Osteoblast (primary cell): Measurements from ENCODE around the gene LHFPL3. TPM values are rescaled to one million over a fixed set of nuclear protein-coding genes. Genes with fewer than 3 reads are reported as not detected.

Experiments used
- DNase-seq: peaks from one replicate; pipeline ENCODE4 v3.0.0; 2011; ENCODE audit warnings: low spot score, mixed read lengths; ENCODE audit not compliant: insufficient read length; ENCODE audit errors: missing footprints
- H2AFZ ChIP-seq: 2 replicates; pipeline ENCODE4 v1.6.0; 2011; ENCODE audit warnings: mild to moderate bottlenecking, low read length
- H3K27ac ChIP-seq: 2 replicates; pipeline ENCODE4 v1.5.1; 2011; ENCODE audit warnings: mild to moderate bottlenecking, low read depth, low read length, moderate library complexity
- H3K27me3 ChIP-seq: 2 replicates; pipeline ENCODE4 v1.6.0; 2012; ENCODE audit warnings: mild to moderate bottlenecking, control low read depth, inconsistent platforms, low read length, moderate library complexity; ENCODE audit not compliant: insufficient read depth
- H3K36me3 ChIP-seq: 2 replicates; pipeline ENCODE4 v1.5.1; 2011; ENCODE audit warnings: mild to moderate bottlenecking, low read length, control low read depth, moderate library complexity; ENCODE audit not compliant: insufficient read depth
- H3K4me1 ChIP-seq: 2 replicates; pipeline ENCODE4 v1.5.1; 2011; ENCODE audit warnings: mild to moderate bottlenecking, low read length, control low read depth, moderate library complexity; ENCODE audit not compliant: insufficient read depth
- H3K4me2 ChIP-seq: 2 replicates; pipeline ENCODE4 v1.6.0; 2011; ENCODE audit warnings: mild to moderate bottlenecking, low read length; ENCODE audit not compliant: insufficient read depth
- H3K4me3 ChIP-seq: fragments of 200-600 bp; sonication (generic); 3 replicates; pipeline ENCODE4 v1.5.1; 2012; ENCODE audit warnings: mild to moderate bottlenecking, low read length, inconsistent platforms; ENCODE audit not compliant: insufficient read depth
- H3K79me2 ChIP-seq: 2 replicates; pipeline ENCODE4 v1.6.0; 2012; ENCODE audit warnings: mild to moderate bottlenecking, low read length, control low read depth, inconsistent platforms; ENCODE audit not compliant: insufficient read depth
- H3K9me3 ChIP-seq: 2 replicates; pipeline ENCODE4 v1.5.1; 2011; ENCODE audit warnings: low read depth, low read length, control low read depth
- H4K20me1 ChIP-seq: 2 replicates; pipeline ENCODE4 v1.6.0; 2012; ENCODE audit warnings: mild to moderate bottlenecking, low read length, control low read depth; ENCODE audit not compliant: insufficient read depth
- total RNA-seq: library from RNA; depleted of rRNA; stranded (reverse); fragments of >200 nt; gene quantifications from 2 replicates; pipeline ENCODE4 v1.2.3, GENCODE V29; 2012
- TF ChIP-seq, protein P1 (sequence below): IDR thresholded peaks from 2 replicates; pipeline ENCODE4 v1.5.1; 2011; ENCODE audit warnings: mild to moderate bottlenecking, low read depth, low read length, moderate library complexity; ENCODE audit errors: extremely low read depth

Gene LHFPL3
- total RNA-seq, 1 donor: not detected

DNA sequence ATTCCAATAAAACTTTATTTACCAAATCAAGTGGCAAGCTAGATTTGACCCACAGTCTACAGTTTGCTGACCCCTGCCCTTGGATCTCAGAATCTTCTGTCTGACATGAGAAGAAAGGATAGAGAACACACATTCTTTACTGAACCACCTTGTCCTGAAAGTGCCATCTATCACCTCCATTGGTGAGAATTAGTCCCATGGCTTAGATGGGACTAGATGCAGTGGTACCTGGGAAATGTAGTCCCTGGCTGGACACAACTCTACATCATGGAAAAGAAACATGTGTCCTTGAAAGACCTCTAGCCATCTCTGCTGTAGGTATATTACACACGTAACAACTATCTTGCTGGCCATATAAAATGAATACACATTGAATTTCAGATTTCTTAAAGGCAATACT, 336.2 kb downstream of the LHFPL3 start:
- no peak for DNase-seq
- Histone ChIP-seq H3K36me3 (no peaks in the 10 kb centered on the region), H3K79me2 (no peaks in the 10 kb centered on the region), H3K27ac (no peak overlapping the region), H2AFZ (no peak overlapping the region), H3K4me2 (no peak overlapping the region), H3K9me3 (no peaks in the 10 kb centered on the region), H3K4me3 (no peak overlapping the region), H3K27me3 (no peaks in the 10 kb centered on the region), H4K20me1 (no peaks in the 10 kb centered on the region), H3K4me1 (no peaks in the 10 kb centered on the region)
- TF ChIP-seq, protein P1, sequence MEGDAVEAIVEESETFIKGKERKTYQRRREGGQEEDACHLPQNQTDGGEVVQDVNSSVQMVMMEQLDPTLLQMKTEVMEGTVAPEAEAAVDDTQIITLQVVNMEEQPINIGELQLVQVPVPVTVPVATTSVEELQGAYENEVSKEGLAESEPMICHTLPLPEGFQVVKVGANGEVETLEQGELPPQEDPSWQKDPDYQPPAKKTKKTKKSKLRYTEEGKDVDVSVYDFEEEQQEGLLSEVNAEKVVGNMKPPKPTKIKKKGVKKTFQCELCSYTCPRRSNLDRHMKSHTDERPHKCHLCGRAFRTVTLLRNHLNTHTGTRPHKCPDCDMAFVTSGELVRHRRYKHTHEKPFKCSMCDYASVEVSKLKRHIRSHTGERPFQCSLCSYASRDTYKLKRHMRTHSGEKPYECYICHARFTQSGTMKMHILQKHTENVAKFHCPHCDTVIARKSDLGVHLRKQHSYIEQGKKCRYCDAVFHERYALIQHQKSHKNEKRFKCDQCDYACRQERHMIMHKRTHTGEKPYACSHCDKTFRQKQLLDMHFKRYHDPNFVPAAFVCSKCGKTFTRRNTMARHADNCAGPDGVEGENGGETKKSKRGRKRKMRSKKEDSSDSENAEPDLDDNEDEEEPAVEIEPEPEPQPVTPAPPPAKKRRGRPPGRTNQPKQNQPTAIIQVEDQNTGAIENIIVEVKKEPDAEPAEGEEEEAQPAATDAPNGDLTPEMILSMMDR: no peak

GRCh38 chr7:104677587-104677986, 349.2 kb downstream of the LHFPL3 start:
- H3K4me1 ChIP-seq: no peaks in the 10 kb centered on the region
- H3K4me3 ChIP-seq: no peak overlapping the region
- no peaks in the 10 kb centered on the region for H3K27me3 ChIP-seq
- no peak for DNase-seq
- no peaks in the 10 kb centered on the region for H3K36me3 ChIP-seq
- TF ChIP-seq, protein P1: no peak
- no peaks in the 10 kb centered on the region for H4K20me1 ChIP-seq
- no peak overlapping the region for H3K27ac ChIP-seq
- no peaks in the 10 kb centered on the region for H3K9me3 ChIP-seq
- H3K4me2 ChIP-seq: no peak overlapping the region
- H2AFZ ChIP-seq: no peak overlapping the region
- no peaks in the 10 kb centered on the region for H3K79me2 ChIP-seq

DNA sequence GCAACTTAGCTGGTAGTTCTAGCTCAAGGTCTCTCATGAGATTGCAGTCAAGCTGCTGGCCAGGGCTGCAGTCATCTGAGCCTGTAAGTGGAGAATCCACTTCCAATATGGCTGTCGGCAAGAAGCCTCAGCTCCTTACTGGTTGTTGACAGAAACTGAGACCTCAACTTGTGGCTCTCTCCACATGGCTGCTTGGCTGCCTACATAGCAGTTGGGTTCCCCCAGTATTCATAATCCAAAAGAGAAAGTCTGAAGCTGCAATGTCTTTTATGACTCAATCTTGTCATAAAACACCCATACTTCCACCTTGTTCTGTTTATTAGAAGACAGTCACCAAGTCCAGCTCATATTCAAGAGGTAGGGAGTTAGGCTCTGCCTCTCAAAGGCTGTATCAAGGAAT, 350.7 kb downstream of the LHFPL3 start:
- Histone ChIP-seq H3K9me3 (no peaks in the 10 kb centered on the region), H3K36me3 (no peaks in the 10 kb centered on the region), H3K4me2 (no peak overlapping the region), H2AFZ (no peak overlapping the region), H3K4me1 (no peaks in the 10 kb centered on the region), H3K27ac (no peak overlapping the region), H4K20me1 (no peaks in the 10 kb centered on the region), H3K27me3 (no peaks in the 10 kb centered on the region), H3K4me3 (no peak overlapping the region), H3K79me2 (no peaks in the 10 kb centered on the region)
- DNase-seq: no peak
- TF ChIP-seq, protein P1: no peak

- H3K4me2 ChIP-seq: no peak overlapping the region
- H3K9me3 ChIP-seq: no peaks in the 10 kb centered on the region
- DNase-seq: no peak
- no peaks in the 10 kb centered on the region for H4K20me1 ChIP-seq
- TF ChIP-seq, protein P1: no peak
- H3K27ac ChIP-seq: no peak overlapping the region
- no peak overlapping the region for H2AFZ ChIP-seq
- H3K4me1 ChIP-seq: no peaks in the 10 kb centered on the region
- no peaks in the 10 kb centered on the region for H3K27me3 ChIP-seq
- no peaks in the 10 kb centered on the region for H3K36me3 ChIP-seq
- H3K79me2 ChIP-seq: no peaks in the 10 kb centered on the region
- no peak overlapping the region for H3K4me3 ChIP-seq
Observed at GRCh38 chr7:104686286-104686685, 357.9 kb downstream of the LHFPL3 start.
